Stomach (tissue), 9 donors: ENCODE data around the gene NOP56. TPM values are rescaled to one million over a fixed set of nuclear protein-coding genes. Genes with fewer than 3 reads are reported as not detected.
"Not testable (repeated sequence)": the region's sequence is repeated elsewhere in the genome, so short reads cannot be mapped to it uniquely, and the experiment has no call there.

ENCODE experiments used
- DNase-seq, 2 donors: peaks; one replicate each; pipeline versions ENCODE4 v3.0.0 to v3.0.0-alpha.2; 2013 to 2019
- H3K27ac ChIP-seq, 5 donors: fragments of 200-600 bp in 4 of 5; sonication (generic) in 4 of 5; one replicate each; pipeline ENCODE4 v1.5.1; 2013 to 2019; ENCODE audit warnings: mild to moderate bottlenecking in 1 of 5, moderate library complexity in 1 of 5
- H3K27me3 ChIP-seq, 3 donors: fragments of 200-600 bp; sonication (generic); one replicate each; pipeline ENCODE4 v1.5.1; 2017 to 2019; ENCODE audit warnings: mixed run types in 1 of 3
- H3K36me3 ChIP-seq, 4 donors: fragments of 200-600 bp; sonication (generic); 1 replicate in 3 of 4; 2 replicates in 1 of 4; pipeline ENCODE4 v1.5.1; 2016 to 2019
- H3K4me1 ChIP-seq, 4 donors: fragments of 200-600 bp; sonication (generic); one replicate each; pipeline ENCODE4 v1.5.1; 2016 to 2019
- H3K4me3 ChIP-seq, 4 donors: fragments of 200-600 bp; sonication (generic) in 3 of 4; one replicate each; pipeline ENCODE4 v1.5.1; 2016 to 2019; ENCODE audit warnings: mild to moderate bottlenecking in 1 of 4
- H3K9me3 ChIP-seq, 4 donors: fragments of 200-600 bp; sonication (generic); one replicate each; pipeline ENCODE4 v1.5.1; 2016 to 2019
- EP300 ChIP-seq: sonication (generic); formaldehyde crosslinking; IDR thresholded peaks from one replicate; pipeline ENCODE4 v1.6.1; 2017; ENCODE audit warnings: antibody characterized with exemption
- POLR2A ChIP-seq, 4 donors: fragments of 450-650 bp; IDR thresholded peaks; one replicate each; pipeline ENCODE4 v1.6.1; 2016; ENCODE audit warnings: antibody characterized with exemption in 4 of 4, control low read depth in 2 of 4, mild to moderate bottlenecking in 1 of 4, moderate library complexity in 1 of 4
- POLR2AphosphoS5 ChIP-seq, 3 donors: sonication (generic); formaldehyde crosslinking; IDR thresholded peaks; one replicate each; pipeline ENCODE4 v1.6.1; 2016; ENCODE audit warnings: antibody characterized with exemption in 3 of 3
- WGBS, 5 donors: extraction: QIAGEN DNeasy Blood & Tissue Kit in 3 of 5; methylation state at CpG; one replicate each; pipeline versions ENCODE4 v1.1.5 to v1.1.7; 2013 to 2018; 5-methylcytosine and 5-hydroxymethylcytosine counted together
- intact Hi-C: fragments of 100-400 bp; cut with DNase I; formaldehyde crosslinking; loops from one replicate; pipeline ENCODE4 v1.15.1; 2023; ENCODE audit warnings: low total_unique reads
- polyA plus RNA-seq, 3 donors: library from polyadenylated mRNA; stranded (reverse); fragments of 200-250 nt; gene quantifications; one replicate each; pipeline ENCODE4 v1.2.3, GENCODE V29; 2013
- total RNA-seq, 5 donors: library from RNA; depleted of rRNA; stranded (reverse); fragments of >200 nt; gene quantifications; one replicate each; pipeline versions ENCODE4 v1.1.0 to v1.2.3, GENCODE V29; 2014 to 2016
- TF ChIP-seq, protein P1 (sequence below), 7 experiments: fragments of 450-650 bp in 4 of 7; fragments of 200-600 bp in 3 of 7; sonication (generic) in 3 of 7; IDR thresholded peaks; one replicate each; pipeline ENCODE4 v1.5.1; 2016 to 2019; ENCODE audit warnings: antibody characterized with exemption in 7 of 7, control low read depth in 2 of 7, mild to moderate bottlenecking in 1 of 7
- donor health status: healthy with polysubstance abuse.
- donor health status: Bipolar disorder and iron deficiency.
- donor health status: healthy.

Gene NOP56
- total and polyA plus RNA-seq, 8 donors, result 42.4 to 157 (median 98.8) TPM

DNA sequence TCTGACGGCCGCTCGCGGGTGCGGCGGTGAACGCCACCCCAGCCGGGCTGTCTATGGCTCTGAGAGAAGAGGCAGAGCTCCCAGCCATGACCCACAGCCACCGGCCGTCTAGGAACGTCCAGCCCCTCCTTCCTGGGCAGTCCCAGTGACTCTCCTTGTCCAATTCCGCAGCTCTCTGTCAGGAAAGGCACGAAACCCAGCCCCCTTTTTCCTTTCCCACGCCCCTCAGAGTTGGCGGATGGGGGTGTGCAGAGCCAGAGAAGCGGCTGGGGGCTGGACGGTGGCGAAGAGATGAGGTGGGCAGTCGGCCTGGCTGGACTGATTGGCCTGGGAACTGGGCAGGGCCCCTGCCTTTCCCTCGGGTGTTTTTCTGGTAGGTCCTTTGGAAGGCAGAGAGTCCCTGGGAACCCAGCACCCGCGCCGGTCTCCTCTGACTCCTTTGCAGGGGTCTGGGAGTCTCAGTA, 41.6 kb downstream of the NOP56 start:
- H3K4me3 ChIP-seq, result peak overlapping the region; percentile 53 to 63 (median 61)
- intact Hi-C loops, result no loop called here
- TF ChIP-seq EP300 (no peak), POLR2A (IDR thresholded peaks at IDR 0.05) (no peak), POLR2AphosphoS5 (IDR thresholded peaks at IDR 0.05) (no peak)
- TF ChIP-seq, protein P1, sequence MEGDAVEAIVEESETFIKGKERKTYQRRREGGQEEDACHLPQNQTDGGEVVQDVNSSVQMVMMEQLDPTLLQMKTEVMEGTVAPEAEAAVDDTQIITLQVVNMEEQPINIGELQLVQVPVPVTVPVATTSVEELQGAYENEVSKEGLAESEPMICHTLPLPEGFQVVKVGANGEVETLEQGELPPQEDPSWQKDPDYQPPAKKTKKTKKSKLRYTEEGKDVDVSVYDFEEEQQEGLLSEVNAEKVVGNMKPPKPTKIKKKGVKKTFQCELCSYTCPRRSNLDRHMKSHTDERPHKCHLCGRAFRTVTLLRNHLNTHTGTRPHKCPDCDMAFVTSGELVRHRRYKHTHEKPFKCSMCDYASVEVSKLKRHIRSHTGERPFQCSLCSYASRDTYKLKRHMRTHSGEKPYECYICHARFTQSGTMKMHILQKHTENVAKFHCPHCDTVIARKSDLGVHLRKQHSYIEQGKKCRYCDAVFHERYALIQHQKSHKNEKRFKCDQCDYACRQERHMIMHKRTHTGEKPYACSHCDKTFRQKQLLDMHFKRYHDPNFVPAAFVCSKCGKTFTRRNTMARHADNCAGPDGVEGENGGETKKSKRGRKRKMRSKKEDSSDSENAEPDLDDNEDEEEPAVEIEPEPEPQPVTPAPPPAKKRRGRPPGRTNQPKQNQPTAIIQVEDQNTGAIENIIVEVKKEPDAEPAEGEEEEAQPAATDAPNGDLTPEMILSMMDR (IDR thresholded peaks at IDR 0.05), result no peak
- H3K27ac ChIP-seq, result peak overlapping the region in 1 of 5 donors; percentile 94
- WGBS, 5 donors, result 22 to 64% (median 28%) methylated on average over 6 to 23 of the region's 23 CpGs
- peaks cover 9 to 24% (median 19%) of the 10 kb centered on the region in 4 donors for H3K4me1 ChIP-seq
- H3K9me3 ChIP-seq, result no peaks in the 10 kb centered on the region
- H3K36me3 ChIP-seq, result no peaks in the 10 kb centered on the region
- peak; percentile 23 to 49 for DNase-seq
- peaks cover 0 to 49% (median 17%) of the 10 kb centered on the region in 3 donors for H3K27me3 ChIP-seq

GRCh38 chr20:2694519-2694918, 42.1 kb downstream of the NOP56 start:
- Histone ChIP-seq H3K9me3 (no peaks in the 10 kb centered on the region), H3K27me3 (peaks cover 0 to 49% (median 17%) of the 10 kb centered on the region in 3 donors), H3K4me3 (no peak overlapping the region), H3K27ac (no peak overlapping the region), H3K36me3 (no peaks in the 10 kb centered on the region), H3K4me1 (peaks cover 9 to 24% (median 19%) of the 10 kb centered on the region in 4 donors)
- TF ChIP-seq POLR2A (IDR thresholded peaks at IDR 0.05), result no peak
- TF ChIP-seq, protein P1 (IDR thresholded peaks at IDR 0.05), result no peak
- DNase-seq, result no peak
- intact Hi-C loops, result no loop called here
- 69 to 84% (median 77%) methylated on average over 13 of the region's 13 CpGs for WGBS, 5 donors

DNA sequence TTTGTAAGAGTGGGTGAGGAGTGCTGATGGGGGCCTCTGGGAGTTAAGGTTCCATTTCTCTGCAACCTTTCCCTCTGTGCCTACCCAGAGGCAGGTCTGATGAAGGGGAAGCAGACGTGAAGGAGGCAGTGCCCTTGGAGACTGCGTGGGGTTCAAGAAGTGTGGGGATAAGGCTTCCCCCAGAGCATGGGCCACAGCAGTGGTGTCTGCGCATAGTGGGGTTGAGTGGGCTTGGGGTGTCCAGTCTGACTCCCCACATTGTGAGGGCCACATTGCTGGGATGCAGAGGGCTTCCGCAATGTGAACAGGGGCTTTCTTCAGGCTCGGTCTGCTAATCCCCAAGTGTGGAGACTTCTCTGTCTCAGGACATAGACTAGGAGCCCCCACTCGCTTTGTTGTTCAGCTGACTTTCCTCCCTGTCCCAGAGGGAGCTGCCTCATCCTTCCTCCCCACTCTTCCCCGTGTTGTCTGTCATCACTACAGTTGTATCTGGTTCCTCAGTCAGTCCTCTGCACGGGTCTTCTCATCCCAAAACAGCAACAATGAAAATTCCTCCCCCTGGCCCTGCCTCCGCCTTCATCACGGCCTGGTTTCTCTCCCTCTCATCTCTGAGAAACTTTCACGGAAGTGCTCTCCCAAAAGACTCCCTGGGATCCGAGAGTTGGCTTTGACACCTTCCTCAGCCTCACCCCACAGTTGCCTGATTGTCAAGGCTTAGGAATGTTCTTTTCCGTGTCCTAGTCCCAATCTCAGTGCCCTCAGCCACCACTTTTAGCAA, 43.0 kb downstream of the NOP56 start:
- H3K27me3 ChIP-seq, result peaks cover 0 to 49% (median 17%) of the 10 kb centered on the region in 3 donors

DNA sequence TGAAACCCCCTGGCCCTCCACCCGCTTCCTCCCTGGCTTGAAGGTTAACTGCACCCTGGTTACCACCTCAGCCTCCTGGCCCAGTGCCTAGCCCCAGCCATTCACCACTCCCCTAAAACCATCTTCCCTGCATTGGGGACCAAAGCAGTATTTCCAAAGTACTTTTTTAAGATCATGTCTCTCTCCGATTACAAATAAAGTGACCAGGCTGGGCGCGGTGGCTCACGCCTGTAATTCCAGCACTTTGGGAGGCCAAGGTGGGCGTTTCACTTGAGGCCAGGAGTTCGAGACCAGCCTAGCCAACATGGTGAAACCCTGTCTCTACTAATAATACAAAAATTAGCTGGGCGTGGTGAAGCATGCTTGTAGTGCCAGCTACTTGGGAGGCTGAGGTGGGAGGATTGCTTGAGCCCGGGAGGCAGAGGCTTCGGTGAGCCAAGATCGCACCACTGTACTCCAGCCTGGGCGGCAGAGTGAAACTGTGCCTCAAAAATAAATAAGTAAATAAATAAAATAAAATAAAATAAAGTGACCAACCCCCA, 43.6 kb downstream of the NOP56 start:
- peaks cover 9 to 24% (median 19%) of the 10 kb centered on the region in 4 donors for H3K4me1 ChIP-seq
- H3K4me3 ChIP-seq, H3K36me3 ChIP-seq, intact Hi-C loops, H3K9me3 ChIP-seq, H3K27ac ChIP-seq: not testable (repeated sequence)
- 92 to 96% (median 95%) methylated on average over 12 of the region's 12 CpGs for WGBS, 5 donors
- DNase-seq, result peak in 1 of 2 donors; percentile 19
- peaks cover 0 to 51% (median 17%) of the 10 kb centered on the region in 3 donors for H3K27me3 ChIP-seq

More for the DNA sequence above, 43.0 kb downstream of the NOP56 start:
- intact Hi-C loops, result no loop called here
- no peak overlapping the region for H3K4me3 ChIP-seq
- 85 to 89% (median 87%) methylated on average over 13 of the region's 13 CpGs for WGBS, 5 donors
- peaks cover 9 to 24% (median 19%) of the 10 kb centered on the region in 4 donors for H3K4me1 ChIP-seq
- no peaks in the 10 kb centered on the region for H3K9me3 ChIP-seq
- H3K27ac ChIP-seq, result no peak overlapping the region
- H3K36me3 ChIP-seq, result no peaks in the 10 kb centered on the region
- DNase-seq, result peak in 1 of 2 donors; percentile 17
- TF ChIP-seq EP300 (no peak), POLR2A (IDR thresholded peaks at IDR 0.05) (no peak), POLR2AphosphoS5 (IDR thresholded peaks at IDR 0.05) (no peak)
- TF ChIP-seq, protein P1 (IDR thresholded peaks at IDR 0.05), result no peak
